GM18907 (cell line): ENCODE results near the gene MTHFD1.
A peak's percentile ranks its signal among the peaks of the same experiment; 100 is the strongest.

Experiments
- ATAC-seq: cut with Tn5 transposase; IDR thresholded peaks from one replicate; pipeline ENCODE4 v1.9.1; 2021; ENCODE audit warnings: mild to moderate bottlenecking, moderate library complexity; ENCODE audit not compliant: unreplicated experiment

Gene MTHFD1

DNA sequence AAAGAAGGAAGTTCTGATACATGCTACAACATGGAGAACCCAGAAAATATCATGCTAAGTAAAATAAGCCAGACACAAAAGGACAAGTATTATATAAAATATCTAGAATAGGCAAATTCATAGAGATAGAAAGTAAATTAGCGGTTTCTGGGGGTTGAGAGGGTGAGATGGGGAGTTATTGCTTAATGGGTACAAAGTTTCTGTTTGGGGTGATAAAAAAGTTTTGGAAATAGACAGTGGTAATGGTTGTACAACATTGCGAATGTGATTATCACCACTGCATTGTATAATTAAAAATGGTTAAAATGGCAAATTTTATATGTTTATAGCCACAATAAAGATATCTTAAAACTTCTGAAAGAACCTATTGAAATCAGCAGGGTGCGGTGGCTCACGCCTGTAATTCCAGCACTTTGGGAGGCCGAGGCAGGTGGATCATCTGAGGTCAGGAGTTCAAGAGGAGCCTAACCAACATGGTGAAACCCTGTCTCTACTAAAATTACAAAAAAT, 100.5 kb downstream of the MTHFD1 start:
- ATAC-seq: no peak

DNA sequence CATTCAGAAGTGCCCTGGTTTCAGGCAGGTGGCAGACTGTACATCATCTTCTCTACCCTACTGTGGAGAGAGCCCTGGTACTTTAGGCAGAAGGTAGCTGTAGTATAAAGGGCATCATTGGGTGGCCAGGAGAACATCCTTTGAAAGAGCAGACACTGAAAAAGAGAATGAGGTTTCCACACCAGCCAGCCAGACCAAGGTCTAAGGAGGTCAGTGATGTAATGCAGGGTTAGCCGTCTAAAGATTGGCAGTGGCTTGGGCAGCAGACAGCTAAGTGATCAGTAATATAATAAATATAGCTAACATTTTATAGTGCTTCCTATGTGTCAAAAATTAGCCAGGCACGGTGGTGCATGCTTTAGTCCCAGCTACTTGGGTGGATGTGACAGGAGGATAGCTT, 103.5 kb downstream of the MTHFD1 start:
- no peak for ATAC-seq

DNA sequence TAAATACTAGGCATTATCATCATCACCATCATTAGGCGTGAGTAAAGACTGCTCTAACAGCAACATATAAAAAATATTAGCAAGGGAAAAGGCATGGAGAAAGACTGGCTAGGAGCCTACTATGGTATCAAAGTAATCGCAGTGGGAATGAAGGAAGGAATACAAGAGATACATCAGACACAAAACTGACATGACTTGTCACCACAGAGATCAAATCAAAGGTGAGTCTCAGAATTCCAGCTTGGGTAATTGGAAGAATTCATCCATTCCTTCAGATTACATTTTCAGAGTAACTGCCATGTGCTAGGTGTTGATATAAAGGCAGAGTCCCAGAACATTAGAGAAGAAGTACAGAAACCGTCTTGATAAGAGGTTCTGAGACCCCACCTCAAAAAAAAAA, 105.3 kb downstream of the MTHFD1 start:
- no peak for ATAC-seq

DNA sequence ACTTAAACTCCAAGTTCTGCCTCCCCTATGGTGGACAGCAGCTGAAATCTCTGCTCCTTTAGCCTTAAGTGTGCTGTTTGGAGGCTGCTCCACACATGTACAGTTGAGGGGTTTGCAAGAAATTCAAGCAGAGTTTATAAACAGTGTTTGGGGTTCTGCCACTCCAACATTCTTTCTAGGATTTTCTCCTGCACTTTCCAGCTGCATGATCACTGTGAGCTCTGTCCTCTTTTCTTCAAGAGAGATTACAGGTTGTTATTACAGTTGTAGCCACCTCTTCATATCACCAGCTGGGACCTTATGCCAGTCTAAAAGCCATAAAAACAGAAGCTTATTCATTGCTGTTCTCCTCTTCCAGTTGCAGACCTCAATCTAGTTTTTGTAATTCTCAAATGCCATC, 107.1 kb downstream of the MTHFD1 start:
- ATAC-seq: no peak

DNA sequence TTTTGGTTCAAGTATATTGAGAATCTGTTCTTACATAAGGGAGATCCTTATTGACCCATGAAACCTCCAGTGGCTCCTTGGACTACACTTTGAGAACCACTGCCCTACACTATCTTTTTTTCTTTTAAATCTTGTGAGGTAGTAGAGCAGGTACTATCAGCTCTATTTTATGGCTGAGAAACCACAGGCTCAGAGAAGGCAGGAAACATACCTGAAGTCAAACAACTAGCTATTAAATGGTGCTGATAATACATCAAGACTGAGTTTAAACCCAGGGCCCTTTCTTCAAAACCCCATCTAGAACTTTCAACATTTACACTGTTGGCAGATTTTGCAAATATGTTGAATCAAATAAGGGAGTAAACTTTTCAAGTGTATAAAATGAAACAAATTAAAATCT, 108.6 kb downstream of the MTHFD1 start:
- no peak for ATAC-seq

DNA sequence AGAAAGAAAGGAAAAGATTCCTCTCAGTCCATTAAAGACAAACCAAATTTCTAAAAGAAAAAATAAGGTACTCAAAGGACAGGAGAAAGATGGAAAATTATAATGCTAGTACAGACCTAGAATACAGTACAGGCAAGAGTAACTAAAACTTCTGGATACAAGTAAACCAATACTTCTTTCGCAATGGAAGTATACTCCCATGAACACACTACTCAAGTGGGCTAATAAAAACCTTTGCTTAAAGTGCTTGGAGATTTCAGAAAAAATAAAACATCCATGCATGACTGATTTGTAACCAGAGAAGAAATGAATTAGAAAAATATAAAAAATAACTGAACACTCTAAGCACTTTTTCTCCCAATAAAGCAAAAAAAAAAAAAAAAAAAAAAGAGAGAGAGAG, 111.9 kb downstream of the MTHFD1 start:
- ATAC-seq: no peak

DNA sequence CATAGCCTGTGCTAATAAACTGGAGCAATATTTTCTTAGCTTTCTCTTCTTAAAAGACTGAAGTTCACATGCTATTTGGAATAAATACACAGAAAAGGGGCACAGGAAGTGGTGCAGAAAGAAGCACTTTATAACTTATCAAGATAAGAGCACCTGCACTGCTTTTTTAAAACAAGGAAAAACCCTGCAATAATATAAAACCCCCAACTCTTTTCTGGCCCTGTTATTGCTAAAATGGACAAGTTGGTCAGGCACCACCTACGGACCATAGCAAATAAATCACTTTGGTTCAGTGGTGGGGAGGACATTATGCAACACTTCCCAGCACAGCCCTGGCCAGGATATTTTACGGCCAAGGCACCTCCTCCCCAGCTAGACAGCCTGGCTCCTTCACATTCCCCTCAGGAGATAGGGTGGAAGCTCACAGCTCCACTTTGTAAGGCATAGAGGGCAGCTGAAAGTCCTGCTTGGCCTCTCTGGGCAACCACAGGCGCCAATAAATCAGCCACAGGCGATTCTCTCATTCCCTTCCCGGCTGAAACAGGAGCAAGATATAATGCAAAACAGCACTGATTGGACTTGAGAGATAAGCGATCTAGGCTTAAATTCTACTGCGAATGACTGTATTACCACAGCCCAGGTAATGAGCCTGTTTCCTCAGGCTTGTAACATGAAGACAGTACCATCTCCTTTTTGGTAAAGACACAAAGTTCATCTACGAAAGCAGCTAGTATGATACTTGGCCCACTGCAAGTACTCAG, 113.4 kb downstream of the MTHFD1 start:
- no peak for ATAC-seq

DNA sequence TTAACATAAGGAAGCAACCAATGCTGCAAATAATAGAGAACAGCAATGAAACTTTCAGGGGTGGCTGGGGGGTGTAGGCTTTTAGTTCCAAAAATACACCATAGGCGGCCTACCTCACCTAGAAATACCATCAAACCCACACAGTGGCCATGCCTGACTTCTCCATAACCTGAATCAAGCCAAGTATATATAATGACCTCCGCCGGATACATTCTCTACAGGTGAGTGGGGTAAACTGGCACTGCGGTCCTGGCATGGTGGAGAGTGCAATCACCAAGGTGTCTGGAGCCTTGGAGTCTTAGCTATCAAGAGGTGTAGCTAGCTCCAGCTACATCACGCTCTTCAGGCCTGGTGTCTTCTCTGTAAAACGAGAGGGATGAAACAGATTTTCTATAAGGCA, 114.3 kb downstream of the MTHFD1 start:
- ATAC-seq: no peak

DNA sequence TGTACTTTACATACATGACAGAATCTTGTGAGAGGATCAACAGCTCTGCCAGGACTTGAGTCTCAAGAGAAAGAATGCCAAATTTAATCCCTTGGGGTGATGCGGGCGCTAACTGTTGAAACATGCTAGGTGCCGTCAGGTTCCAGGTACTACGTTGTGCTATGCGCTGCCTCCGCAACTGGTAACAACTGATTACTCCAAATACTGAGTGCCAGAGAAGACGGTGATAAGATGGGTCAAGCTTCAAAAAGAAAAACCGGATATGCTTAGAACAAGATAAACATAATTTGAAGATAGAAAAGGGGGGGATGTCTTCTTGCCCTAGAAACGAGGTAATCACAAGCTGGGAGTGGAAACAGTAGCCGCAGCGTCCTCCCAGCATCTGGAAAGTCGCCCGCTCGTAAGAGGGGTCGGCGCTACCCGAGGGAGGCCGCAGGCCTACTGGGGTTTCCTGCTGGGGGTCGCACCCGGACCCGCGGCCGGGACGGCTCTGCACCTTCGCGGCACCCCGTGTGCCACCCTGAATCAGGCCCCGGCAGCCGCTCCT, 114.8 kb downstream of the MTHFD1 start:
- ATAC-seq: no peak

DNA sequence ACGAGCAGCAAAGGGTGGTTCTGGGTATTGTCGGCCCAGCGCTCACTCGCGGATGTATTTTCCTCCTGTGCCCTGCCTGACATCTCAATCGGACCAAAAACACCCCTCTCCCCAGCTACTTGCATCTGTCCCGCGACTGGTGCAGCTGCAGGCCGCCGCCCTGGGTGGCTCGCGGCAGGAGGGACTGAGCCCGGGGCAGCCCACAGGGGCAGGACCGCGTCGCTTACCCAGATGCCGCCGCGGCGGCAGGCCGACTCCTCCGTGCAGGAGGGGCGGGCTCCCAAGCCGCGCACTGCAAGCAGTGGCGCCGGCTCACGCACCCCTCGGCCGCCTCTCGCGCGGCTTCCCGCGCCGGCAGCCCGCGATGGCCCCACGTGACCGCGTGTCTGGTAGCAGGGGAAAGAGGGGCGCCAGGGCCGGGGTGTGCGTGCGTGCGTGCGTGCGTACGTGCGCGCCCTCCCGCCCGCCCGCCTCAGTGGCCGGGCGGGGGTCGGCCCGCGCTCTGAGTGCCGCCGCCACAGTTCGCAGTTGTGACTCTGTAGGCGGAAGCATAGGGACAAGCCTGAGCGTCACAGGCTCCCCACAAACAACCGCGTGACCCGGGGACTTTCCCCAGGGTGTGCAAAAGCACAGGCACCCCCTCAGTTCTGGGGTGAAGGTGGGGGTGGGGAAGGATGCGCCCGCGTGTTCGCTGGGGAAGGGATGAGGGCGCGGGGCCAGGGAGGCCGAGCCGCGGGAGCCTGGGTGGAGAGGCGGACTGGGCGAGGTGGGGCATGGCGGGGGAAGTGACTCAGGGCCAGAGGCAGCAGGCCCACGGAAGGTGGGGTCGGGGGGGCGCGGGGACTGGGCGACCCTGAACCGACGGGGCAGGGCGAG, 115.5 kb downstream of the MTHFD1 start, which contains the start of gene ZBTB25:
ZBTB25 (minus strand) TSS at position 405 of the 876 bp plus-strand sequence. CDS start 13,305 bp downstream, outside the sequence.
- peak; percentile 72 for ATAC-seq

DNA sequence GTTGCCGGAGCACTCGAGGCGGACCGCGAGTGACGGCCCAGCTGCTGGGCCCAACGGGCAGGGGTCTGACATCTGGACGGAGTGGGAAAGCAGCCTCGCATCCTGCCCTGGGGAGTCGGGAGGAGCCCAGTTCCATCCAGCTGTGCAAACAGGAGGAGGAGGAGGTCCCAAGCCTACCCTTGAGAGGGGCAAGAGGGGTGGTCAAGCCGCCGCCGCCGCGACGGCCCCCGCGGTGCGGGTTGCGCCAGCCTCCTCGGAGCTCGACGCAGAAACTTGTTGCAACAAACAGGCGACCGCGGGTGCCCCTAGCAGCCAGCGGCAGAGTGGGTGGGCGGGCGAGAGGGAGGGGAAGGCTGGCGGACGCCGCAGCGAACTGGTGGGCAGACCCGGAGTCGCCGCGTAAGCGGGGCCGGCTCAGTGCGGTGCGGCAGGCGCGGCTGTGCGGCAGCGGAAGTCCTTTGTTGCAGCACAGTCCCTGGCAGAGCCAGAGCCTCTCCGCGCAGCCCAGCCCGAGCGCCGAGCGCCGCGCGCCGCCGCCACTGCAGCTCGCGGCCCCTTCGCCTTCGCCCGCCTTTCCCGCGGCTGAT, 116.2 kb downstream of the MTHFD1 start, which contains the start of gene ZBTB1:
ZBTB1 (plus strand) TSS at position 461 of the 587 bp plus-strand sequence. CDS start 16,735 bp downstream, outside the sequence.
- ATAC-seq: peak; percentile 40

DNA sequence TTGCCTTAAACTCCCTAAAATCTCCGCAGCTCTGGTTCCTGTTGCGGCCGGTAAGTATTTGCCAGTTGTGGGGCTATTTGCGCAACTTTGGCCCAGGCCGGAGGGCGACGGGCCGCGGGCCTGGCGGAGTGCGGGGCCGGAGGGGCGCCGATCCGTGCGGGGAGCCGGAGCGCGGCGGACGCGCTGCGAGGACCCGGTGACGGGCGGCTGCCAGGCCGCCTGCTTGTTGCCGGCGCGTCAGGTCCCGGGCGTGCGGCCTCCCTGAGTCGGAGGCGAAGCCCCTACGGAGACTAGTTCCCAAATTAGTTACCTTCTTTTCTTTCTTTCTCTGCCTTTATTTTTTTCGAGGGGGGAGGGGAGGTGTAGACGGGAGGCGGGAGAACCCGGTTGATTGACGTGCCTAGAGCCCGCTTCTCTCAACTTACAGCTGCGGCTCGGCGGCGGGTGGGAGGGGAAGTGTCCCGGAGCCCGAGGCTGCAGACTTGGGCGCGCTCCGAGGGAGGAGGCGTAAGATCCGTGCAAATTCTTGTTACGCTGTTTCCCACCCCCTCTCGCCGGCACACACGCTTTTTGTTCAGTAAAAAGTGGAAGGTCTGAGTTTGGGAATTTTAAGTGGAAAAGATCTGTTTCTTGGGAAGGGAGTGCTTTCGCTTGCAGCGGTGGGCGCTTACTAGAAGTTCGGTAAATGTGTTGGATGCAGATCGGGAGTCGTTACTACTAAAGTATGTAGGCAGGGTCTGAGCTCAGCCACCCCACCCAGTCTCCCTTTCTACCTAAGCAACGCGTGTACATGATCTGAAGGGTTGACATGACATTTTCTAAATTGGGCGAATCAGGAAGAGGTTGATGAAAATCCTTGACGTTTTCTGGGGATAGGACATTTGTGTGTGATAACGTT, 117.0 kb downstream of the MTHFD1 start:
- peak; percentile 26 for ATAC-seq

DNA sequence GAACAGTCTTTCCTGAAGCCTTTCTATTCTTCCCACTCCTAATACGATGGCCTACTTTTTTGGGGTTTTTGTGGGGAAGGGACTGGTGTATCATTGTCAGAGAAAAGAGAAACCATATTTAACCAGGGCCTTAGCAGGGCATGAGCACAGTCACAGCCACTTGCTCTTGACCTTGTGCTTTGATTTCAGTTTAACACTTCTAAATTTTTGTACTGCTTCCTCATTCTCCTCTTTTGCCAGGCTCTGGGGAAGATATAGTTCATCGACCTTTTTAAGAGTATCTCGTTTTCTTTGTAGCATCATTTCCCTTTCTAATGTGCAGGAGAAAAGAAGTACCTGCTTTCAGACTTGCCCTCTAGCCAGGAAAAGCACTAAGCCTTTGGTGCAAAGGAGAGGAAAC, 118.6 kb downstream of the MTHFD1 start:
- ATAC-seq: no peak

DNA sequence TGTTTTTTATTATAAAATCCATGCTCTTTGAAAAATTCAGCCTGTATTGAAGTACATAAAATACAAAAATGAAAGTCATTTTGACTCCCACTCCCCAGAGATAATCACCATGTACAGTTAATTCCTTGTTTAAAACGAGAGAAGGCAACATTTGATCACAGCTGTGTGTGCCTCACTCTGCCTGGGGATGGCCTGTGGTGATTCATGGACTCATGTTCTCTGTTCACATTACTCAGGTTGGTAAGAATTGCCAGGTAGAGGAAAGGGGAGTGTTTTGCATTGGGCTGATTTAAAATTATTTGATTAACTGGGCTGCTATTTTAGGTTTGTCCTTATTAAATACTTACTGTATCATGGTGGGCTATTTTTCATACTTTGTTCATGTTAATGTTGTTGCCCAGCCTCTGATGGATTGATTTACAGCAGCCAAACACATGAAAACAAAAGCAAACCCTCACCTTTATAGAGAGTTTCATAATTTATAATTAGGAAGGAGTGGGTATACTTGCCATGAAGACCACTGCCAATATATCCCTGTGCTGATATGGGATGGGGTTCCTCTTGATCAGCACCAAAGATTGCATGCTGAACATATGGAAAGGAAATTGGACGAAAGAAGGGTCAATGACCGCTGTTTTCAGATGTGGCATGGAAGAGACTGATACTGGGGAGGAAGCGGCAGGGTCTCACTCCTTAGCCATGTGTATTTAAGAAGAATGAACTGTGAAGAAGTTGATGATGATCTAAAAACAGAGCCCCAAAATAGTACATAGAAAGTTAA, 119.4 kb downstream of the MTHFD1 start:
- no peak for ATAC-seq

DNA sequence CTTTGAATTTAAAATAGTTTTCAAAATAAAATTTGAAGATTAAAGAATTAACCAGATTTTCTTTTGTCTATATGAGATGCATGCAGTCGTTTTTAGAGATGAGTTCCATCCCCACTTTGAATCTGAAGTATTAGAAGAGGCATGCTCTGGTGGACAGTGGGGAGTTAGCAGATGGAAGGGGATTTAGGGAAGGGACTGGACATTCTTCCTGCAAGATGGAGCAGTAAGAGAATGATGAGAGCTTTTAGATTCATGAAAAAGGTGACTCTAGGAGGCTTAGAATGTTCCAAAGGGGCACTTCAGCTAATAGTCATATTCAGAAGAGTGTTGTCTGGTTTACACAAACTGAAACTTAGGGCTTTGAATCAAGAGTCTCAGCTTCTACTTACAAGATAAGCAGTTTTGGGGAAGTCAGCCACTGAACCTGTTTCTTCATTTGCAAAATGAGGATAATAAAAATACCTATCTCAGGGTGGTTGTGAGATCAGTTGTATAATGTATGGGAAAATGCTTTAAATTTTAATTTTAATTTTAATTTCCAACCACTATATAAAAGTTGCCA, 120.1 kb downstream of the MTHFD1 start:
- no peak for ATAC-seq

DNA sequence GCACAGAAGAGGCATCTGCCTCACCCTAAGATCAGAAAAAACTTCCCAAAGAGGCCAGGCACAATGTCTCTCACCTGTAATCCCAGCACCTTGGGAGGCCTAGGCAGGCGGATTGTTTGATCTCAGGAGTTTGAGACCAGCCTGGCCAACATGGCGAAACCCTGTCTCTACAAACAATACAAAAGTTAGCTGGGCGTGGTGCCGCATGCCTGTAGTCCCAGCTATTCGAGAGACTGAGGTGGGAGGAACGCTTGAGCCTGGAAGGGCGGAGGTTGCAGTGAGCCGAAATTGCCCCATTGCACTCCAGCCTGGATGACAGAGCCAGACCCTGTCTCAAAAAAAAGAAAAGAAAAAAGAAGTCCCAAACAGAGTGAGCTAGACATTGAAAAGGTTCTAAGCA, 120.9 kb downstream of the MTHFD1 start:
- no peak for ATAC-seq
